Body of pancreas (tissue), 4 donors: ENCODE measurements around the gene FAM131A. TPM values are rescaled to one million over a fixed set of nuclear protein-coding genes. Genes with fewer than 3 reads are reported as not detected.

Experiments
- ATAC-seq: fragments of 150-250 bp; one replicate; pipeline ENCODE4 v1.9.1; 2016
- DNase-seq, 4 donors: peaks; one replicate each; pipeline ENCODE4 v3.0.0-alpha.2; 2019
- H3K27ac ChIP-seq, 4 donors: fragments of 200-600 bp; sonication (generic); 1 replicate in 3 of 4; 2 replicates in 1 of 4; pipeline versions ENCODE4 v1.5.1 to v1.6.1; 2016 to 2019; ENCODE audit warnings: mild to moderate bottlenecking in 1 of 4, mixed read lengths in 1 of 4, moderate library complexity in 1 of 4
- H3K27me3 ChIP-seq, 2 donors: fragments of 200-600 bp; sonication (generic); one replicate each; pipeline ENCODE4 v1.6.0; 2016; ENCODE audit warnings: mild to moderate bottlenecking in 1 of 2
- H3K36me3 ChIP-seq, 2 donors: fragments of 200-600 bp; sonication (generic); replicated peaks in 1 of 2; 2 replicates each; pipeline ENCODE4 v1.5.1; 2016; ENCODE audit warnings: low read depth in 2 of 2; ENCODE audit not compliant: insufficient read depth in 1 of 2
- H3K4me1 ChIP-seq: fragments of 200-600 bp; sonication (generic); one replicate; pipeline ENCODE4 v1.6.0; 2016
- H3K4me3 ChIP-seq, 2 donors: fragments of 200-600 bp; sonication (generic); 1 replicate in 1 of 2; 2 replicates in 1 of 2; pipeline ENCODE4 v1.5.1; 2016 to 2019
- H3K9me3 ChIP-seq, 3 donors: fragments of 200-600 bp; sonication (generic); 1 replicate in 2 of 3; 2 replicates in 1 of 3; pipeline ENCODE4 v1.5.1; 2016
- POLR2A ChIP-seq, 3 donors: fragments of 450-650 bp; IDR thresholded peaks; one replicate each; pipeline ENCODE4 v1.6.1; 2016; ENCODE audit warnings: antibody characterized with exemption in 3 of 3, mild to moderate bottlenecking in 2 of 3
- WGBS, 2 donors: methylation state at CpG; one replicate each; pipeline ENCODE4 v1.1.5; 2017; 5-methylcytosine and 5-hydroxymethylcytosine counted together
- intact Hi-C: fragments of 100-400 bp; cut with DNase I; formaldehyde crosslinking; loops from one replicate; pipeline ENCODE4 v1.15.1; 2023
- total RNA-seq, 2 donors: library from RNA; depleted of rRNA; stranded (reverse); fragments of >200 nt; gene quantifications; one replicate each; pipeline ENCODE4 v1.1.0, GENCODE V29; 2016
- TF ChIP-seq, protein P1 (sequence below), 7 experiments: fragments of 450-650 bp in 4 of 7; fragments of 200-600 bp in 3 of 7; sonication (generic) in 3 of 7; IDR thresholded peaks; one replicate each; pipeline ENCODE4 v1.5.1; 2016 to 2019; ENCODE audit warnings: antibody characterized with exemption in 7 of 7

The FAM131A gene
- total RNA-seq, 2 donors from 2014 or later = 11.5 to 13.5 TPM

DNA sequence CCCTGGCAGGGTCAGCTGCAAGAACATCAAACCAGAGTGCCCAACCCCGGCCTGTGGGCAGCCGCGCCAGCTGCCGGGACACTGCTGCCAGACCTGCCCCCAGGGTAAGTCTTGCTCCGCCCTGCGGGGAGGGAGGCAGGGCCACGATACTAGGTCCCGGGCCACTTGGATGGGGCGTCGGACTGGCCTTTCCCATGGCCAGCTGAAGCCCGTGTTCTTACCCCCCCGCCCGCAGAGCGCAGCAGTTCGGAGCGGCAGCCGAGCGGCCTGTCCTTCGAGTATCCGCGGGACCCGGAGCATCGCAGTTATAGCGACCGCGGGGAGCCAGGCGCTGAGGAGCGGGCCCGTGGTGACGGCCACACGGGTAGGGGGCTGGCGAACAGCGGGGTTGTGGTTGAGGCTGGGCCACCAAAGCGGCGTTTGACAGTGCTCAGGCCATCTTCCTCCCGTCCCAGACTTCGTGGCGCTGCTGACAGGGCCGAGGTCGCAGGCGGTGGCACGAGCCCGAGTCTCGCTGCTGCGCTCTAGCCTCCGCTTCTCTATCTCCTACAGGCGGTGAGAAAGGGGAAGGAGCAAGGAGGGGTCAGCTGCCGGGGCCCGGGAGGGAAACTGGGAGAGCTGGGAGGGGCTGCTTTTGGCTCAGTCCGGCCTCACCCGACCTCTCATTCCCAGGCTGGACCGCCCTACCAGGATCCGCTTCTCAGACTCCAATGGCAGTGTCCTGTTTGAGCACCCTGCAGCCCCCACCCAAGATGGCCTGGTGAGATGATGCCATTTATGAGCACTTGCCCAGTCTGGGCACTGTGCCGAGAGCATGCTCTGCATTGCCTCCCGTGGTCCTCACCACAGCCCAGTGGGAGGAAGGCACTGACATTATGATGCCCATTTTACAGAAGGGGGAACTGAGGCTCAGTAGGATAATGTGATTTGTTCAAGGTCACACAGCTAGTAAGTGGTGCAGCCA, 44.1 kb downstream of the FAM131A start:
- intact Hi-C loops = no loop called here
- no peaks in the 10 kb centered on the region for H3K36me3 ChIP-seq
- no peak for ATAC-seq
- WGBS, 2 donors = 42 to 83% methylated on average over 2 to 48 of the region's 55 CpGs
- peaks cover 34% of the 10 kb centered on the region for H3K4me1 ChIP-seq
- DNase-seq = no peak
- no peaks in the 10 kb centered on the region for H3K27me3 ChIP-seq
- H3K4me3 ChIP-seq = no peak overlapping the region
- H3K27ac ChIP-seq = no peak overlapping the region
- no peak for TF ChIP-seq POLR2A (IDR thresholded peaks at IDR 0.05)
- TF ChIP-seq, protein P1, sequence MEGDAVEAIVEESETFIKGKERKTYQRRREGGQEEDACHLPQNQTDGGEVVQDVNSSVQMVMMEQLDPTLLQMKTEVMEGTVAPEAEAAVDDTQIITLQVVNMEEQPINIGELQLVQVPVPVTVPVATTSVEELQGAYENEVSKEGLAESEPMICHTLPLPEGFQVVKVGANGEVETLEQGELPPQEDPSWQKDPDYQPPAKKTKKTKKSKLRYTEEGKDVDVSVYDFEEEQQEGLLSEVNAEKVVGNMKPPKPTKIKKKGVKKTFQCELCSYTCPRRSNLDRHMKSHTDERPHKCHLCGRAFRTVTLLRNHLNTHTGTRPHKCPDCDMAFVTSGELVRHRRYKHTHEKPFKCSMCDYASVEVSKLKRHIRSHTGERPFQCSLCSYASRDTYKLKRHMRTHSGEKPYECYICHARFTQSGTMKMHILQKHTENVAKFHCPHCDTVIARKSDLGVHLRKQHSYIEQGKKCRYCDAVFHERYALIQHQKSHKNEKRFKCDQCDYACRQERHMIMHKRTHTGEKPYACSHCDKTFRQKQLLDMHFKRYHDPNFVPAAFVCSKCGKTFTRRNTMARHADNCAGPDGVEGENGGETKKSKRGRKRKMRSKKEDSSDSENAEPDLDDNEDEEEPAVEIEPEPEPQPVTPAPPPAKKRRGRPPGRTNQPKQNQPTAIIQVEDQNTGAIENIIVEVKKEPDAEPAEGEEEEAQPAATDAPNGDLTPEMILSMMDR (IDR thresholded peaks at IDR 0.05) = no peak
- no peaks in the 10 kb centered on the region for H3K9me3 ChIP-seq

DNA sequence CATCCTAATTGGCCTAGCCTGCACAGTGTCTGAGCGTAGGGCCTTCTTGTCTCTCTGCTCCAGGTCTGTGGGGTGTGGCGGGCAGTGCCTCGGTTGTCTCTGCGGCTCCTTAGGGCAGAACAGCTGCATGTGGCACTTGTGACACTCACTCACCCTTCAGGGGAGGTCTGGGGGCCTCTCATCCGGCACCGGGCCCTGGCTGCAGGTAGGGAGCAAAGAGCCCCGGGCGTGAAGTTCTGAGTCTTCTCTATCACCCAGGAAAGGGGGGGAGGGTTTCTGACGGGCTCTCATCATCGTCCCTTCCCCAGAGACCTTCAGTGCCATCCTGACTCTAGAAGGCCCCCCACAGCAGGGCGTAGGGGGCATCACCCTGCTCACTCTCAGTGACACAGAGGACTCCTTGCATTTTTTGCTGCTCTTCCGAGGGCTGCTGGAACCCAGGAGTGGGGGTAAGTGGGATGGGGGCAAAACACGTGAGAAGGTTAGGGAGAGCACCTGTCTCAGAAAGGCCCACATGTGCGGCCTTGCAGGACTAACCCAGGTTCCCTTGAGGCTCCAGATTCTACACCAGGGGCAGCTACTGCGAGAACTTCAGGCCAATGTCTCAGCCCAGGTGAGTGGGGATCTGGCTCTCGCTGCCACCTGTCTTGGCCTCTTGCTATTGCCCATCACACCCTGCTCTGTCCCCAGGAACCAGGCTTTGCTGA, 45.1 kb downstream of the FAM131A start:
- no peaks in the 10 kb centered on the region for H3K27me3 ChIP-seq
- H3K9me3 ChIP-seq = no peaks in the 10 kb centered on the region
- ATAC-seq (no peak), DNase-seq (no peak)
- TF ChIP-seq, protein P1 (IDR thresholded peaks at IDR 0.05) = no peak
- no peak for TF ChIP-seq POLR2A (IDR thresholded peaks at IDR 0.05)
- H3K4me1 ChIP-seq = peaks cover 26% of the 10 kb centered on the region
- no peak overlapping the region for H3K27ac ChIP-seq
- H3K36me3 ChIP-seq = no peaks in the 10 kb centered on the region
- 93 to 94% methylated on average over 12 to 16 of the region's 16 CpGs for WGBS, 2 donors
- intact Hi-C loops = no loop called here
- H3K4me3 ChIP-seq = no peak overlapping the region

DNA sequence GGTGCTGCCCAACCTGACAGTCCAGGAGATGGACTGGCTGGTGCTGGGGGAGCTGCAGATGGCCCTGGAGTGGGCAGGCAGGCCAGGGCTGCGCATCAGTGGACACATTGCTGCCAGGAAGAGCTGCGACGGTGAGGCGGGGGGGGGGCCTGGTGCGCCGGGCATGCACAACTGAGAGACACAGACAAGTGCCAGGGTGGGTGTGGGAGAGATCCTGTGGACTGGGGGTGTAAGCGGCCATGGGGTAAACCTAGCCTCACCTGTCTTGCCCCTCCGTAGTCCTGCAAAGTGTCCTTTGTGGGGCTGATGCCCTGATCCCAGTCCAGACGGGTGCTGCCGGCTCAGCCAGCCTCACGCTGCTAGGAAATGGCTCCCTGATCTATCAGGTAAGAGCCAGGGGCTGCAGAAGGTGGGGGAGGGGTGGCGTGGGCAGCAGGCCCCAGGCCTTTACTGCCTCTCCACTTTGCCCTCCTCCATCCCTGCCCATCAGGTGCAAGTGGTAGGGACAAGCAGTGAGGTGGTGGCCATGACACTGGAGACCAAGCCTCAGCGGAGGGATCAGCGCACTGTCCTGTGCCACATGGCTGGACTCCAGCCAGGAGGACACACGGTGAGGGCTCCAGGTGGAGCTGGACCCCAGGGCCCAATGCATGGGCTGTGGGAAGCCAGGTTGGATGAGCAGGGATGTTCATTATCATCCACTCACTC, 45.8 kb downstream of the FAM131A start:
- H3K27me3 ChIP-seq = no peaks in the 10 kb centered on the region
- 87 to 96% methylated on average over 5 to 15 of the region's 15 CpGs for WGBS, 2 donors

DNA sequence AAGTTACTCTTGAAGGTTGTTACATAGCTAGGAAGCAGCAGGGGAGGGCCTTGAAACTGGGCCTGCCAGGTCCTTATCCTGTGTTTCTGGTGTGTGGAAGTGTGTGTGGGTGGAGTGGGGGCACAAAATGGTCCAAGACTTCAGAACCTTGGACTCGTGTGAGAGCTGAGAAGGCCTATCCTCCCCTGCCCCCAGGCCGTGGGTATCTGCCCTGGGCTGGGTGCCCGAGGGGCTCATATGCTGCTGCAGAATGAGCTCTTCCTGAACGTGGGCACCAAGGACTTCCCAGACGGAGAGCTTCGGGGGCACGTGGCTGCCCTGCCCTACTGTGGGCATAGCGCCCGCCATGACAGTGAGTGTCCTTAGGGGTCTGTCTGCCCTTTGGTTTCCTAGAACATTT, 46.9 kb downstream of the FAM131A start:
- Histone ChIP-seq H3K9me3 (no peaks in the 10 kb centered on the region), H3K36me3 (no peaks in the 10 kb centered on the region), H3K4me3 (no peak overlapping the region), H3K4me1 (peaks cover 15% of the 10 kb centered on the region), H3K27ac (no peak overlapping the region), H3K27me3 (no peaks in the 10 kb centered on the region)
- DNase-seq (no peak), ATAC-seq (no peak)
- no peak for TF ChIP-seq POLR2A (IDR thresholded peaks at IDR 0.05)
- TF ChIP-seq, protein P1 (IDR thresholded peaks at IDR 0.05) = no peak
- 80 to 83% methylated on average over 7 to 9 of the region's 9 CpGs for WGBS, 2 donors
- intact Hi-C loops = no loop called here

More for the DNA sequence above, 45.8 kb downstream of the FAM131A start:
- Histone ChIP-seq H3K9me3 (no peaks in the 10 kb centered on the region), H3K4me3 (no peak overlapping the region), H3K36me3 (no peaks in the 10 kb centered on the region), H3K27ac (no peak overlapping the region), H3K4me1 (peaks cover 19% of the 10 kb centered on the region)
- intact Hi-C loops = no loop called here
- no peak for TF ChIP-seq POLR2A (IDR thresholded peaks at IDR 0.05)
- TF ChIP-seq, protein P1 (IDR thresholded peaks at IDR 0.05) = no peak
- no peak for DNase-seq
- ATAC-seq = no peak
